PFSK-1 (cell line): ENCODE data around the gene CFAP74. TPM values are rescaled to one million over a fixed set of nuclear protein-coding genes. Genes with fewer than 3 reads are reported as not detected.

Experiments used
- FOXP2 ChIP-seq: optimal IDR thresholded peaks from 2 replicates; pipeline ENCODE3; 2011; ENCODE audit warnings: borderline replicate concordance, control low read depth, inconsistent platforms; ENCODE audit not compliant: insufficient read depth; ENCODE audit errors: extremely low read length, extremely low read depth
- POLR2AphosphoS5 ChIP-seq: IDR thresholded peaks from 2 replicates; pipeline ENCODE4 v1.6.1; 2012; ENCODE audit warnings: low read depth, mild to moderate bottlenecking, control low read depth, low read length, moderate library complexity
- REST ChIP-seq, 2 experiments: IDR thresholded peaks; 2 replicates each; pipeline versions ENCODE4 v1.6.1 to v1.8.0; 2011 to 2012; ENCODE audit warnings: low read depth in 2 of 2, low read length in 2 of 2, control low read depth in 1 of 2, inconsistent platforms in 1 of 2, mild to moderate bottlenecking in 1 of 2, moderate library complexity in 1 of 2; ENCODE audit not compliant: insufficient read depth in 1 of 2
- SIN3A ChIP-seq: IDR thresholded peaks from 2 replicates; pipeline ENCODE4 v1.6.1; 2012; ENCODE audit warnings: mild to moderate bottlenecking, low read length, moderate library complexity, borderline replicate concordance; ENCODE audit not compliant: insufficient read depth
- TAF1 ChIP-seq: IDR thresholded peaks from 2 replicates; pipeline ENCODE4 v1.6.1; 2012; ENCODE audit warnings: low read length, control low read depth, borderline replicate concordance; ENCODE audit not compliant: insufficient read depth
- polyA plus RNA-seq: library from polyadenylated mRNA; unstranded; fragments of >200 nt; gene quantifications from one replicate; pipeline ENCODE4 v1.2.1, GENCODE V29; 2012; ENCODE audit warnings: low read depth, missing spikeins; ENCODE audit not compliant: insufficient read length

The CFAP74 gene
- not detected for polyA plus RNA-seq

- TF ChIP-seq REST (IDR thresholded peaks at IDR 0.05; ENCODE audit: insufficient read depth in 1 of 2, low read depth in 2 of 2, low read length in 2 of 2) (no peak), SIN3A (no peak), TAF1 (no peak), FOXP2 (no peak), POLR2AphosphoS5 (no peak)
These were observed at the start of gene CFAP74 for GRCh38 chr1:2003541-2004131. Gene CFAP74 (minus strand): TSS chr1:2003786. CDS start chr1:1990956, 12,830 bp downstream.

GRCh38 chr1:2053217-2053616 lies 49.6 kb upstream of the CFAP74 start:
- no peak for TF ChIP-seq POLR2AphosphoS5
- no peak for TF ChIP-seq TAF1
- TF ChIP-seq REST (IDR thresholded peaks at IDR 0.05; ENCODE audit: insufficient read depth in 1 of 2, low read depth in 2 of 2, low read length in 2 of 2), result no peak

GRCh38 chr1:2052756-2053155 lies 49.2 kb upstream of the CFAP74 start:
- no peak for TF ChIP-seq SIN3A
- no peak for TF ChIP-seq REST (IDR thresholded peaks at IDR 0.05; ENCODE audit: insufficient read depth in 1 of 2, low read depth in 2 of 2, low read length in 2 of 2)
- TF ChIP-seq POLR2AphosphoS5, result no peak
- TF ChIP-seq FOXP2, result no peak
- TF ChIP-seq TAF1, result no peak

GRCh38 chr1:2052054-2052679 lies 48.6 kb upstream of the CFAP74 start:
- TF ChIP-seq REST (IDR thresholded peaks at IDR 0.05; ENCODE audit: insufficient read depth in 1 of 2, low read depth in 2 of 2, low read length in 2 of 2) (no peak), SIN3A (no peak), TAF1 (no peak), FOXP2 (no peak), POLR2AphosphoS5 (no peak)
